ENCODE data around the gene ATM. TPM values are rescaled to one million over a fixed set of nuclear protein-coding genes. Genes with fewer than 3 reads are reported as not detected.

ATM gene
- total and polyA plus RNA-seq, 10 of the 15 experiments (the other 5 are each of a cell fraction or from before 2014, with no cell fraction given), result 10.0 to 91.5 (median 40.2) TPM

GRCh38 chr11:108319541-108320145, 96.8 kb downstream of the ATM start:
- Histone ChIP-seq H3K4me1 (ENCODE audit: control insufficient read depth, insufficient read depth, low read length) (no peaks in the 10 kb centered on the region), H3K27me3 (replicated peaks in 1 of 2; ENCODE audit: control insufficient read depth in 2 of 2, insufficient read depth in 2 of 2, low read length in 1 of 2) (no peaks in the 10 kb centered on the region), H3K9me3 (replicated peaks; ENCODE audit: control insufficient read depth, insufficient read depth, low read length) (no peaks in the 10 kb centered on the region), H3K4me3 (no peak overlapping the region), H3K79me2 (ENCODE audit: control insufficient read depth, insufficient read depth, low read length) (no peaks in the 10 kb centered on the region), H3K9ac (ENCODE audit: control insufficient read depth, insufficient read depth, low read length) (no peak overlapping the region), H3K4me2 (ENCODE audit: control insufficient read depth, insufficient read depth) (no peak overlapping the region), H4K20me1 (ENCODE audit: control insufficient read depth, insufficient read depth) (no peaks in the 10 kb centered on the region), H3K27ac (ENCODE audit: control insufficient read depth, insufficient read depth) (no peak overlapping the region), H2AFZ (ENCODE audit: control insufficient read depth, low read depth, low read length) (no peak overlapping the region), H3K36me3 (ENCODE audit: control insufficient read depth in 2 of 2, insufficient read depth in 2 of 2, low read length in 1 of 2) (peaks cover 0 to 10% of the 10 kb centered on the region in 2 experiments; a peak in 3 of 4 replicates)
- ATAC-seq (no peak), FAIRE-seq (no peak), DNase-seq (ENCODE audit: low read depth, low spot score) (no peak)
- BruUV-seq (replicated peaks), result no TSS peak
- ChIA-PET POLR2A (no interaction called here), SMC1A (ENCODE audit: uncharacterized antibody, unreplicated experiment) (interaction anchor here (1.1 kb wide), 1 partner anchor 28 kb away, joined by 3 read pairs; no protein-coding TSS in a partner anchor), CTCF (interaction anchor here (2.6 kb wide), 1 partner anchor 10 kb away, joined by 7 read pairs; no protein-coding TSS in a partner anchor), RAD21 (ENCODE audit: unreplicated experiment) (no interaction called here)
- intact Hi-C loops (cut with micrococcal nuclease; ENCODE audit: unreplicated experiment), result no loop called here
- TF ChIP-seq NBN (IDR thresholded peaks at IDR 0.05) (no peak), YY1 (IDR thresholded peaks at IDR 0.05; ENCODE audit: low read depth, low read length) (no peak), IRF4 (IDR thresholded peaks at IDR 0.05; ENCODE audit: low read depth, low read length) (no peak), RUNX3 (IDR thresholded peaks at IDR 0.05; ENCODE audit: low read length) (no peak), EGR1 (IDR thresholded peaks at IDR 0.05; ENCODE audit: borderline replicate concordance in 1 of 2, low read depth in 2 of 2, low read length in 2 of 2) (no peak), BHLHE40 (IDR thresholded peaks at IDR 0.05; ENCODE audit: borderline replicate concordance in 1 of 2, low read depth in 2 of 2, low read length in 1 of 2) (no peak), HSF1 (IDR thresholded peaks at IDR 0.05; ENCODE audit: low read depth, low read length) (no peak), ZNF217 (IDR thresholded peaks at IDR 0.05) (no peak), ZNF274 (IDR thresholded peaks at IDR 0.05; ENCODE audit: insufficient read depth, insufficient read length) (no peak), SMC3 (IDR thresholded peaks at IDR 0.05; ENCODE audit: borderline replicate concordance, low read length) (no peak), ZBTB4 (CRISPR knock-in tag; IDR thresholded peaks at IDR 0.05) (no peak), KAT2A (conservative IDR thresholded peaks at IDR 0.05; ENCODE audit: control insufficient read depth, low read depth, low read length) (no peak), MXI1 (IDR thresholded peaks at IDR 0.05; ENCODE audit: low read depth, low read length) (no peak), HDAC2 (IDR thresholded peaks at IDR 0.05) (no peak), ZNF384 (IDR thresholded peaks at IDR 0.05; ENCODE audit: borderline replicate concordance, low read depth, low read length) (no peak), MLLT1 (IDR thresholded peaks at IDR 0.05) (no peak)
- TF ChIP-seq, protein P1, sequence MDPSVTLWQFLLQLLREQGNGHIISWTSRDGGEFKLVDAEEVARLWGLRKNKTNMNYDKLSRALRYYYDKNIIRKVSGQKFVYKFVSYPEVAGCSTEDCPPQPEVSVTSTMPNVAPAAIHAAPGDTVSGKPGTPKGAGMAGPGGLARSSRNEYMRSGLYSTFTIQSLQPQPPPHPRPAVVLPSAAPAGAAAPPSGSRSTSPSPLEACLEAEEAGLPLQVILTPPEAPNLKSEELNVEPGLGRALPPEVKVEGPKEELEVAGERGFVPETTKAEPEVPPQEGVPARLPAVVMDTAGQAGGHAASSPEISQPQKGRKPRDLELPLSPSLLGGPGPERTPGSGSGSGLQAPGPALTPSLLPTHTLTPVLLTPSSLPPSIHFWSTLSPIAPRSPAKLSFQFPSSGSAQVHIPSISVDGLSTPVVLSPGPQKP (IDR thresholded peaks at IDR 0.05; ENCODE audit: low read depth, low read length), result no peak
- in situ Hi-C loops (cut with MboI), result no loop called here

Data from GM12878 (cell line).